ENCODE measurements around the gene GAD1.

Gene GAD1

GRCh38 chr2:170895023-170895757 lies 78.5 kb downstream of the GAD1 start:
- no peak for TF ChIP-seq CTCF (IDR thresholded peaks at IDR 0.05; ENCODE audit: low read depth, low read length)
- H3K9me3 ChIP-seq (ENCODE audit: severe bottlenecking) = no peaks in the 10 kb centered on the region
- no peak overlapping the region for H3K4me3 ChIP-seq (ENCODE audit: low read depth, low read length)
- H3K36me3 ChIP-seq = no peaks in the 10 kb centered on the region
- H3K27me3 ChIP-seq (ENCODE audit: insufficient read depth, low read depth, severe bottlenecking) = no peaks in the 10 kb centered on the region
- no peak overlapping the region for H3K27ac ChIP-seq
- no peak for DNase-seq

- no peaks in the 10 kb centered on the region for H3K27me3 ChIP-seq (ENCODE audit: insufficient read depth, low read depth, severe bottlenecking)
- no peak for DNase-seq
- H3K36me3 ChIP-seq = no peaks in the 10 kb centered on the region
- no peak for TF ChIP-seq CTCF (IDR thresholded peaks at IDR 0.05; ENCODE audit: low read depth, low read length)
- H3K4me3 ChIP-seq (ENCODE audit: low read depth, low read length) = no peak overlapping the region
- H3K27ac ChIP-seq = no peak overlapping the region
- no peaks in the 10 kb centered on the region for H3K9me3 ChIP-seq (ENCODE audit: severe bottlenecking)
These were observed 79.9 kb downstream of the GAD1 start for GRCh38 chr2:170896622-170897021.

- no peaks in the 10 kb centered on the region for H3K36me3 ChIP-seq
- no peak overlapping the region for H3K27ac ChIP-seq
These were observed 80.4 kb downstream of the GAD1 start for GRCh38 chr2:170897108-170897507.

GRCh38 chr2:170905864-170906263 lies 89.2 kb downstream of the GAD1 start:
- Histone ChIP-seq H3K36me3 (no peaks in the 10 kb centered on the region), H3K9me3 (ENCODE audit: severe bottlenecking) (no peaks in the 10 kb centered on the region), H3K4me3 (ENCODE audit: low read depth, low read length) (no peak overlapping the region), H3K27ac (0 out of 2 replicates have a peak overlapping the region, but pooled peaks have one; percentile 10), H3K27me3 (ENCODE audit: insufficient read depth, low read depth, severe bottlenecking) (no peaks in the 10 kb centered on the region)
- peak; percentile 57 for DNase-seq
- no peak for TF ChIP-seq CTCF (IDR thresholded peaks at IDR 0.05; ENCODE audit: low read depth, low read length)

More at GRCh38 chr2:170897108-170897507, 80.4 kb downstream of the GAD1 start:
- H3K27me3 ChIP-seq (ENCODE audit: insufficient read depth, low read depth, severe bottlenecking) = no peaks in the 10 kb centered on the region
- H3K4me3 ChIP-seq (ENCODE audit: low read depth, low read length) = no peak overlapping the region
- no peak for TF ChIP-seq CTCF (IDR thresholded peaks at IDR 0.05; ENCODE audit: low read depth, low read length)
- DNase-seq = no peak
- H3K9me3 ChIP-seq (ENCODE audit: severe bottlenecking) = no peaks in the 10 kb centered on the region

Measured in WERI-Rb-1 (cell line).